GM19467 (cell line): ENCODE measurements around the gene EIF3B.
"Not testable (repeated sequence)": the region's sequence is repeated elsewhere in the genome, so short reads cannot be mapped to it uniquely, and the experiment has no call there.

ENCODE experiments used
- ATAC-seq: cut with Tn5 transposase; IDR thresholded peaks from one replicate; pipeline ENCODE4 v1.9.1; 2021; ENCODE audit warnings: mild to moderate bottlenecking, moderate library complexity; ENCODE audit not compliant: unreplicated experiment

Gene EIF3B

GRCh38 chr7:2376351-2377154 is 21.9 kb downstream of the EIF3B start:
- no peak for ATAC-seq

GRCh38 chr7:2377492-2377891 is 22.9 kb downstream of the EIF3B start:
- ATAC-seq: not testable (repeated sequence)

- not testable (repeated sequence) for ATAC-seq
Measured at GRCh38 chr7:2378125-2378524, 23.5 kb downstream of the EIF3B start.

- no peak for ATAC-seq
Measured at GRCh38 chr7:2379161-2379560, 24.5 kb downstream of the EIF3B start.

- ATAC-seq: no peak
Measured at GRCh38 chr7:2379821-2380450, 25.3 kb downstream of the EIF3B start.

GRCh38 chr7:2380461-2380860 is 25.8 kb downstream of the EIF3B start:
- ATAC-seq: no peak

GRCh38 chr7:2381227-2381626 is 26.6 kb downstream of the EIF3B start:
- ATAC-seq: no peak

GRCh38 chr7:2381881-2382509 is 27.4 kb downstream of the EIF3B start:
- no peak for ATAC-seq

- no peak for ATAC-seq
Measured at GRCh38 chr7:2383543-2384274, 29.1 kb downstream of the EIF3B start.

GRCh38 chr7:2384354-2385243 is 30.0 kb downstream of the EIF3B start:
- no peak for ATAC-seq

- ATAC-seq: not testable (repeated sequence)
Measured at GRCh38 chr7:2386122-2386521, 31.5 kb downstream of the EIF3B start.

- no peak for ATAC-seq
Measured at GRCh38 chr7:2386964-2387669, 32.5 kb downstream of the EIF3B start.

- ATAC-seq: no peak
Measured at GRCh38 chr7:2387897-2388636, 33.4 kb downstream of the EIF3B start.

- ATAC-seq: no peak
Measured at GRCh38 chr7:2388637-2388954, 34.0 kb downstream of the EIF3B start.

GRCh38 chr7:2390020-2390816 is 35.6 kb downstream of the EIF3B start:
- not testable (repeated sequence) for ATAC-seq

GRCh38 chr7:2393706-2394105 is 39.1 kb downstream of the EIF3B start:
- ATAC-seq: no peak

GRCh38 chr7:2394566-2395082 is 40.0 kb downstream of the EIF3B start:
- no peak for ATAC-seq

- no peak for ATAC-seq
Measured at GRCh38 chr7:2398506-2398905, 43.9 kb downstream of the EIF3B start.
